Breast epithelium (tissue), 4 donors: Measurements from ENCODE around the gene ACO2. TPM values are rescaled to one million over a fixed set of nuclear protein-coding genes. Genes with fewer than 3 reads are reported as not detected.

Source experiments
- DNase-seq, 2 donors: peaks; one replicate each; pipeline ENCODE4 v3.0.0-alpha.2; 2019; ENCODE audit warnings: low spot score in 2 of 2
- H3K27ac ChIP-seq, 2 donors: fragments of 200-600 bp; sonication (generic) in 1 of 2; one replicate each; pipeline ENCODE4 v1.5.1; 2016 to 2019; ENCODE audit warnings: mild to moderate bottlenecking in 1 of 2
- H3K27me3 ChIP-seq, 2 donors: fragments of 200-600 bp; sonication (generic) in 1 of 2; one replicate each; pipeline versions ENCODE4 v1.5.1 to v1.6.0; 2017 to 2019; ENCODE audit warnings: control low read depth in 1 of 2, mild to moderate bottlenecking in 1 of 2
- H3K36me3 ChIP-seq: fragments of 200-600 bp; one replicate; pipeline ENCODE4 v1.5.1; 2019
- H3K4me1 ChIP-seq, 2 donors: fragments of 200-600 bp; sonication (generic); one replicate each; pipeline ENCODE4 v1.5.1; 2016 to 2019; ENCODE audit warnings: control low read depth in 1 of 2
- H3K4me3 ChIP-seq, 3 donors: fragments of 200-600 bp; sonication (generic); 1 replicate in 2 of 3; 2 replicates in 1 of 3; pipeline ENCODE4 v1.5.1; 2016 to 2019; ENCODE audit warnings: mild to moderate bottlenecking in 3 of 3, moderate library complexity in 2 of 3
- H3K9me3 ChIP-seq, 2 donors: fragments of 200-600 bp; sonication (generic) in 1 of 2; one replicate each; pipeline ENCODE4 v1.5.1; 2016 to 2019; ENCODE audit warnings: control low read depth in 1 of 2
- POLR2A ChIP-seq: fragments of 450-650 bp; IDR thresholded peaks from one replicate; pipeline ENCODE4 v1.6.1; 2016; ENCODE audit warnings: antibody characterized with exemption, mild to moderate bottlenecking, moderate library complexity
- POLR2AphosphoS5 ChIP-seq, 3 donors: sonication (generic); formaldehyde crosslinking; IDR thresholded peaks; one replicate each; pipeline ENCODE4 v1.6.1; 2017; ENCODE audit warnings: antibody characterized with exemption in 3 of 3
- intact Hi-C: fragments of 100-400 bp; cut with DNase I; formaldehyde crosslinking; loops from one replicate; pipeline ENCODE4 v1.15.1; 2023; ENCODE audit warnings: low total_unique reads
- total RNA-seq, 3 donors: library from RNA; depleted of rRNA; stranded (reverse); fragments of >200 nt; gene quantifications; one replicate each; pipeline ENCODE4 v1.1.0, GENCODE V29; 2016
- TF ChIP-seq, protein P1 (sequence below), 3 donors: fragments of 450-650 bp; IDR thresholded peaks; one replicate each; pipeline ENCODE4 v1.5.1; 2016 to 2017; ENCODE audit warnings: antibody characterized with exemption in 3 of 3, mild to moderate bottlenecking in 3 of 3, moderate library complexity in 3 of 3

The ACO2 gene
- total RNA-seq, 3 donors from 2014 or later, result 58.1 to 92.2 (median 65.2) TPM

DNA sequence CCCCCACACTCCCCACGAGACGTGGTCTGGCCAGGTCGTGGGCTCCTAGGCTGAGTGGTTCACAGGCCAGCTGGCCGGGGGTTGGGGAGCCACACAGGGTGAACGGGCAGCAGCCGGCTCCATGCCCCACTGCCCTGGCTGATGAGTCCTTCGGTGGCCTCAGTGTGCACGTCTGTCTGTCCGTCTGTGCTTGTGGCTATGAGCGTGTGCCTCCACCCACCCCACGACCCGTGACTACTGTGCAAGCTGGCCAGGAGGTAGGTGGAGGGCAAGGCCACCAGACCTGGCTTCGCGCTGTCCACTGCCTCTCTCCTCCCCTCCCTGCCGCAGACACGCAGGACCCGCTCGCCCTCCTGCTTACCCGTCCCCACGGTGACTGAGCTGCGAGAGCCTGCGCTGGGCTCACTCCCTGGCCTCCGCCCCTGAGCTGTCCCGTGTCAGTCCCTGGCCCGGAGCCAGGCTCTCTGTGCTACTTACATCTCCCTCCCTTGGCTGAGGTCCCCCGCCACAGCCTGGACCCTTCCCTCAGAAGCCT is 106.0 kb downstream of the ACO2 start:
- peak overlapping the region in 1 of 2 donors; percentile 68 for H3K27ac ChIP-seq
- no peaks in the 10 kb centered on the region for H3K36me3 ChIP-seq
- intact Hi-C loops, result no loop called here

GRCh38 chr22:41575533-41575932 is 106.6 kb downstream of the ACO2 start:
- intact Hi-C loops, result no loop called here
- H3K4me1 ChIP-seq, result no peaks in the 10 kb centered on the region
- no peak for DNase-seq
- H3K4me3 ChIP-seq, result no peak overlapping the region
- H3K36me3 ChIP-seq, result no peaks in the 10 kb centered on the region
- no peaks in the 10 kb centered on the region for H3K27me3 ChIP-seq
- TF ChIP-seq POLR2AphosphoS5 (IDR thresholded peaks at IDR 0.05), result no peak
- TF ChIP-seq POLR2A, result no peak
- TF ChIP-seq, protein P1, sequence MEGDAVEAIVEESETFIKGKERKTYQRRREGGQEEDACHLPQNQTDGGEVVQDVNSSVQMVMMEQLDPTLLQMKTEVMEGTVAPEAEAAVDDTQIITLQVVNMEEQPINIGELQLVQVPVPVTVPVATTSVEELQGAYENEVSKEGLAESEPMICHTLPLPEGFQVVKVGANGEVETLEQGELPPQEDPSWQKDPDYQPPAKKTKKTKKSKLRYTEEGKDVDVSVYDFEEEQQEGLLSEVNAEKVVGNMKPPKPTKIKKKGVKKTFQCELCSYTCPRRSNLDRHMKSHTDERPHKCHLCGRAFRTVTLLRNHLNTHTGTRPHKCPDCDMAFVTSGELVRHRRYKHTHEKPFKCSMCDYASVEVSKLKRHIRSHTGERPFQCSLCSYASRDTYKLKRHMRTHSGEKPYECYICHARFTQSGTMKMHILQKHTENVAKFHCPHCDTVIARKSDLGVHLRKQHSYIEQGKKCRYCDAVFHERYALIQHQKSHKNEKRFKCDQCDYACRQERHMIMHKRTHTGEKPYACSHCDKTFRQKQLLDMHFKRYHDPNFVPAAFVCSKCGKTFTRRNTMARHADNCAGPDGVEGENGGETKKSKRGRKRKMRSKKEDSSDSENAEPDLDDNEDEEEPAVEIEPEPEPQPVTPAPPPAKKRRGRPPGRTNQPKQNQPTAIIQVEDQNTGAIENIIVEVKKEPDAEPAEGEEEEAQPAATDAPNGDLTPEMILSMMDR (IDR thresholded peaks at IDR 0.05), result no peak
- H3K27ac ChIP-seq, result peak overlapping the region in 1 of 2 donors; percentile 68
- H3K9me3 ChIP-seq, result no peaks in the 10 kb centered on the region

More for the DNA sequence above, 106.0 kb downstream of the ACO2 start:
- DNase-seq, result no peak
- TF ChIP-seq POLR2AphosphoS5 (IDR thresholded peaks at IDR 0.05) (no peak), POLR2A (no peak)
- TF ChIP-seq, protein P1 (IDR thresholded peaks at IDR 0.05), result no peak
- Histone ChIP-seq H3K27me3 (no peaks in the 10 kb centered on the region), H3K4me1 (no peaks in the 10 kb centered on the region), H3K4me3 (no peak overlapping the region), H3K9me3 (no peaks in the 10 kb centered on the region)

GRCh38 chr22:41576877-41577276 is 108.0 kb downstream of the ACO2 start:
- no peak for DNase-seq

DNA sequence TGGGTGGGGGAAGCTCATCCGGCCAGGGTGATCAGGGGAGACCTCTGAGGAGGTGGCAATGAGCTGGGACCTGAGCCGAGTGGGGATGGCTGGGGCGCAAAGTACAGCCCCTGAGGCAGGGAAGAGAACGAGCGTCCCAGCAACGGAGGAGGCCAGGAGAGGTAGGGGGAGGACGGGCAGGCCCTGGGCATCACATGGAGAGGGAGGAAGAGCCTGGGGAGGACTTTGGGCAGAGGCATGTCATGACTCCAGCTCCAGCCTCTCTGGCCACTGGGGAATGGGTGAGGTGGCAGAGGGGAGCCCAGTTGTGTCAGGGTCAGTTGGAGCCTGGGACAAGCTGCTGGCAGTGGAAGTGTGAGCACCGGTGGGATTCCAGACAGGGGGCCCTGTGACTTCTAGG is 109.2 kb downstream of the ACO2 start:
- Histone ChIP-seq H3K4me3 (no peak overlapping the region), H3K36me3 (no peaks in the 10 kb centered on the region), H3K4me1 (no peaks in the 10 kb centered on the region), H3K27ac (no peak overlapping the region), H3K27me3 (no peaks in the 10 kb centered on the region), H3K9me3 (no peaks in the 10 kb centered on the region)
- TF ChIP-seq POLR2AphosphoS5 (IDR thresholded peaks at IDR 0.05) (no peak), POLR2A (no peak)
- TF ChIP-seq, protein P1 (IDR thresholded peaks at IDR 0.05), result no peak
- intact Hi-C loops, result no loop called here
- DNase-seq, result no peak

More at GRCh38 chr22:41576877-41577276, 108.0 kb downstream of the ACO2 start:
- no peaks in the 10 kb centered on the region for H3K27me3 ChIP-seq
- H3K36me3 ChIP-seq, result no peaks in the 10 kb centered on the region
- no peaks in the 10 kb centered on the region for H3K9me3 ChIP-seq
- no peak for TF ChIP-seq POLR2AphosphoS5 (IDR thresholded peaks at IDR 0.05)
- no peak for TF ChIP-seq POLR2A
- TF ChIP-seq, protein P1 (IDR thresholded peaks at IDR 0.05), result peak in 1 of 3 donors; percentile 28
- no peak overlapping the region for H3K27ac ChIP-seq
- H3K4me3 ChIP-seq, result no peak overlapping the region
- intact Hi-C loops, result no loop called here
- no peaks in the 10 kb centered on the region for H3K4me1 ChIP-seq

Other genes starting within 250 kb of the ACO2 start
- 1 to 10 TPM; 1.3 to 3.7 (median 1.4) TPM for gene CHADL, start 228.2 kb upstream of the ACO2 start, total RNA-seq
- 10 to 100 TPM; 29.8 to 54.1 (median 51.2) TPM for gene RANGAP1, start 182.9 kb upstream of the ACO2 start, total RNA-seq
- 10 to 100 TPM; 24.0 to 33.1 (median 32.2) TPM for gene ZC3H7B, start 167.6 kb upstream of the ACO2 start, total RNA-seq
- 10 to 100 TPM in 2 of 3 donors, 1 to 10 TPM in 1; 8.8 to 26.6 (median 15.7) TPM for gene TEF, start 87.2 kb upstream of the ACO2 start, total RNA-seq
- 10 to 100 TPM; 28.8 to 61.9 (median 45.8) TPM for gene TOB2, start 22.3 kb upstream of the ACO2 start, total RNA-seq
- gene PHF5A, start 425 bp upstream of the ACO2 start, total RNA-seq, result 10 to 100 TPM; 42.0 to 46.0 (median 43.8) TPM
- 10 to 100 TPM; 18.2 to 26.5 (median 20.2) TPM for gene POLR3H, start 75.4 kb downstream of the ACO2 start, total RNA-seq
- gene CSDC2, start 91.9 kb downstream of the ACO2 start, total RNA-seq, result 1 to 10 TPM in 2 of 3 donors, not detected in 1; 1.6 to 1.9 TPM
- 10 to 100 TPM; 42.7 to 74.1 (median 48.5) TPM for gene PMM1, start 120.7 kb downstream of the ACO2 start, total RNA-seq
- 10 to 100 TPM; 17.0 to 23.5 (median 21.0) TPM for gene DESI1, start 151.9 kb downstream of the ACO2 start, total RNA-seq
- 100 to 1,000 TPM; 194 to 232 (median 220) TPM for gene XRCC6, start 152.2 kb downstream of the ACO2 start, total RNA-seq
- gene SNU13, start 219.8 kb downstream of the ACO2 start, total RNA-seq, result 100 to 1,000 TPM in 2 of 3 donors, 10 to 100 TPM in 1; 97.9 to 145 (median 127) TPM
- 10 to 100 TPM in 1 of 3 donors, 1 to 10 TPM in 2; 1.3 to 12.1 (median 4.3) TPM for gene MEI1, start 230.4 kb downstream of the ACO2 start, total RNA-seq